GM19463 (cell line): Measurements from ENCODE around the gene PGBD5.

Experiments used
- ATAC-seq: cut with Tn5 transposase; IDR thresholded peaks from one replicate; pipeline ENCODE4 v1.9.1; 2021; ENCODE audit warnings: mild to moderate bottlenecking, moderate library complexity; ENCODE audit not compliant: unreplicated experiment

Gene PGBD5

DNA sequence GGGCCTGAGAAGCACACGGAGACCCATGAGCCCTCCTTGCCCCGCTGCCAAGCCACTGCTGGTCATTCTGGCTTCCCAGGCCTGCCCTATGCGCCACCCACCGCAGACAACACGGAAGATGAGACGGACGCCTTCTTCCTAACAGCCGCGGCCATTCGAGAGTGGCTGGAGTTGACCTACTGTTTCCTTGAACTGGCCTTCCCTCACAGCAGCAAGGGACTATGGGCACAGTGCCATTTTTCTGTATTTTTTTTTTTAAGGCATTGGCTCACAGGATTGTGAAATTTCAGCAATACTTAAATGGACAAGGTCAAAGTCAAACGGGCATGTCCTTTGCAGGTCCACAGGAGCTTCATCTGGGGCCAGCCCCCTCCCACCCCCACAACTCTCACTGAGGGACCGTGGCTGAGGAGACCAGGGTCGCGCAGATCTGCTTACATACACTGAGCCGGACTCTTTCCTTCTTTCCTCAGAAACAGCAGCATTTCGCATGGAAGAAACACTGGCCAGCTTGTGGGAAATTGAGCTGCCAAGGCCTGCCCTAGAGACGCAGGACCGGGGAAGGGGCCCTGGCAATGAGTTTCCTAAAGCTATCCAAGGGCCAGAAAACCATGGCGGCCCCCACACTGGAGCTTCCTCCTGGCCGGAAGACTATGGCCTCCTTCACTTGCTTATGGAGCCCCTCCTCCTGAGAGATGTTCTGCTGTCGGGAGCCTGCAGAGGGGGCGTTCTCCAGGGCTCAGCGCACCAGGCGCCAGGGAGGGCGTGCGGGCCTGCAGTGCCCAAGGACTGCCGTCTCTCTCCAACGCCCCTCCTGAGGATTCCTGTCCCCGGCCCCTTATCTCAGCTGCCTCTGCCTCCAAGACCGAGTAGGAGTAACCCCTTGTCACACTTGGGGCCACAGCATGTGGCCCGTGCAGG, 98.9 kb downstream of the PGBD5 start:
- no peak for ATAC-seq

GRCh38 chr1:230323686-230324085, 102.4 kb downstream of the PGBD5 start:
- no peak for ATAC-seq

- ATAC-seq = no peak
Measured at GRCh38 chr1:230322967-230323547, 103.1 kb downstream of the PGBD5 start.

- no peak for ATAC-seq
Measured at GRCh38 chr1:230322421-230322756, 103.7 kb downstream of the PGBD5 start.

GRCh38 chr1:230321741-230322420, 104.3 kb downstream of the PGBD5 start:
- ATAC-seq = no peak

DNA sequence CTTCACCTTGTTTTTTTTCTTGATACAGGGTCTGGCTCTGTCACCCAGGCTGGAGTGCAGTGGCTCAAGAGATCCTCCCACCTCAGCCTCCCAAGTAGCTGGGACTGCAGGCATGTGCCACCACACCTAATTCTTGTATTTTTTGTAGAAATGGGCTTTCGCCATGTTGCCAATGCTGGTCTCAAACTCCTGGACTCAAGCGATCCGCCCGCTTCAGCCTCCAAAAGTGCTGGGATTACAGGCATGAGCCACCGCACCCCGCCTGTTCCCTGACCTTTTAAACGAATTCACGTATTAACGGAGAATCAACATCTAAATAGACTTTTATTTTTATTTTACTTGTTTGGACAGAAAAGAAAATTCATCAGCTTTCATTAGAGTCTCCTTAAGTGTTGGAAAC, 104.8 kb downstream of the PGBD5 start:
- no peak for ATAC-seq

- no peak for ATAC-seq
Measured at GRCh38 chr1:230320804-230321203, 105.3 kb downstream of the PGBD5 start.

- no peak for ATAC-seq
Measured at GRCh38 chr1:230319014-230319747, 107.0 kb downstream of the PGBD5 start.

DNA sequence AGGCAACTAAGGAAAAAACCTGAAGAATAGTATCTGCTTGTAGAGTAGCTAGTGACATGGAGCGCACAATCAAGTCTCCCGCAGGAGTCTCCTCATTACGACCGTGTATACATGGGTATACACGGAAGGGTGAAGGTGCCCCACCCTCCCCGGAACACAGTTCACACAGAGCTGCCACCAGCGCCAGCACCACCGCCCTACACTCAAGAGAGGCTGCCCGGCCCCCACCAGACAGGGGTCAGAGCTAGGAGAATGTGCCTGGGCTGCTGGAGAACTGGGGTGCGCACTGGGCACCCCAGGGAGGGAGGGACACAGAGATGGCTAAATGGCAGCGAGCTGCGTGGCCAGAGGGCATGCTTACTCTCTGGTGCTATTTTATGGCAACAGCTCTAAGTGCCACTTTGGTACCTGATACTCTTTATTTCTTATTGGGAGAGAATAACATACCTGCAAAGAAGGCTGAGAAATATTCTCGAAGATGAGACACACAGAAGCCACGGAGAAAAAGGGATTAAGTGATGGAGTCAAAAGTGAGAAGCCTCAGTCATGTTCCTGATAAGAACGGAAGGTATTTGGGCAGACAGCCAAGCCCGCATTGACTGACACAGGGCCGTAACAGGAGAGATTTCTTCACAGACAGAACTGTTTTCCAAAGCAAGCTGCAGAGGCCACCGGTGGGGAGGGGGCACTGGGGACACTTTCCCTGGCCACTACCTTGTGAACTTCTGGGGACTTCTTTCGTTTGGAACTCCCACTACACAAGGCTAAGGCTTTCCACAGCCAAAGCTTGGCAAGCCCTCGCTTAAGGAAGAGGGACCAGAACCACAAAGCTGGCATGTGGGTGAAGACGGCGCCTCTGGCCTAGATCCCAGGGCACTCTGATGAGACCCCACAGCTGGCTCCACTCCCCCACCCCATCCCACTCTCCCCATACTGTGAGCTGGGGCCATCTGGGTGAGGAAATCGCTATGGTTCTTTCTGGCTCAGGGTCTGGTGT, 108.0 kb downstream of the PGBD5 start:
- no peak for ATAC-seq

- ATAC-seq = no peak
Measured at GRCh38 chr1:230316864-230317745, 109.0 kb downstream of the PGBD5 start.

- ATAC-seq = no peak
Measured at GRCh38 chr1:230315099-230315498, 111.0 kb downstream of the PGBD5 start.

- ATAC-seq = no peak
Measured at GRCh38 chr1:230314142-230314470, 112.0 kb downstream of the PGBD5 start.

DNA sequence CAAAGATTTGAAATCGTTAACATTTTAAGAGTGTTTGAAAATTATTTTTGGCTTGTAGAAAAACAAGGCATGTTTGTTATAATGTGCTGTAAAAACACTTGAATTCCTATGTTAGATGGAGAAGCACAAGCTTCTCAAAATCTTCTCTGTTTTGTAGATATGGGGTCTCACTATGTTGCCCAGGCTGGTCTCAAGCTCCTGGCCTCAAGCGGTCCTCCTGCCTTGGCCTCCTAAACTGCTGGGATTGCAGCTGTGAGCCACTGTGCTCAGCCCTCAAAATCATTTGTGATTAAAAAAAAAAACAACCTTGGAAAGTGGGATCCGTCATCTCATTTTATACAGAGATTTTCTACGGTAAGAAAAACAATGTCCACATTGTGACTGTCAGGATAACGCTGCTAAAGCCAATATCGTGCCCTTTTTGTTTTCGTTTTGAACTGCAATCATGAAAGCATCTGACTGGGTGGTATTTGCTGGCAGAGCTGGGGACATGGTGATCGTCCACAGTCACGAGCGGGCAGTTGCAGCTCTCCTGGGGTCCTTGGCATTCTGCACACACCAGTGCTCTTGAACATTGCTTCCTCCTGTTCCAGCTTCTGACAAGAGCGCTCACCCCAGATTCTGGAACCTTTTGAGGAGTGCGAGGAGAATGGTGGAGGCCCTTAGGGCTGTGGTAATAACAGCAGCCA, 112.5 kb downstream of the PGBD5 start:
- no peak for ATAC-seq

DNA sequence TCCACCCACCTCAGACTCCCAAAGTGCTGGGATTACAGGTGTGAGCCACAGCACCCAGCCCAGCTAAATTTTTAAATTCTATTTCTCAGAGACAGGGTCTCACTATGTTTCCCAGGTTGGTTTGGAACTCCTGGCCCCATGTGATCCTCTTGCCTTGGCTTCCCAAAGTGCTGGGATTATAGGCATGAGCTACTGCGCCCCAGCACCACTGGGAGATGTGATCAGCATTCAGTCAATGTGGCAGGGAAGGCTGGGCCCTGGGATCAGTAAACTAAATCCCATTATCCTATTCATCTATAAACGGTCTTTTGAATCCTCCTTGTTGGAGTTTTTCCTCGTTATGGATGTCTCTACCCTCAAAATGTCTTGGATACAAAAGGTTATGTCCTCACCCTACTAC, 113.5 kb downstream of the PGBD5 start:
- no peak for ATAC-seq

- ATAC-seq = no peak
Measured at GRCh38 chr1:230310381-230311163, 115.6 kb downstream of the PGBD5 start.

DNA sequence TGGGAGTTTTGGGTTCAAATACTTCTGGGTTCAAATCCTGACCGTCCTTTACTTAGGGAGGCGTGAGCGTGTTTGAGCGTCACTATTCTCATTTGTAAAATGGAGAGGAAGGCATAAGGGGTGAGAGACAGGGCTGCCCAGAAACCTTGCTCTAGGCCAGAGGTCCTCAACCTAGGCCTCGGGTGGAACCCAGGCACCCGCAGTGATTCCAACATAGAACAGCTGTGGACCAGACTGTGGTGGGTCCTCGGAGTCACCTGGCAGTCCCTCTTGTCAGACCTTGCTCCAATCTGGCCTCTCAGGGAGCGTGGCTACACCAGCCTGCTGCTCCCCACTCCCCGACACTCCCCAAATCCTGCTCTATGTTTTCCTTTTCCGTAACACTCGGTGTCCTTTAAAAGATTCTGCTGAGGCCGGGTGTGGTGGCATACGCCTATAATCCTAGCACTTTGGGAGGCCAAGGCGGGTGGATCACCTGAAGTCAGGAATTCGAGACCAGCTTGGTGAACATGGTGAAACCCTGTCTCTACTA, 116.4 kb downstream of the PGBD5 start:
- ATAC-seq = no peak

DNA sequence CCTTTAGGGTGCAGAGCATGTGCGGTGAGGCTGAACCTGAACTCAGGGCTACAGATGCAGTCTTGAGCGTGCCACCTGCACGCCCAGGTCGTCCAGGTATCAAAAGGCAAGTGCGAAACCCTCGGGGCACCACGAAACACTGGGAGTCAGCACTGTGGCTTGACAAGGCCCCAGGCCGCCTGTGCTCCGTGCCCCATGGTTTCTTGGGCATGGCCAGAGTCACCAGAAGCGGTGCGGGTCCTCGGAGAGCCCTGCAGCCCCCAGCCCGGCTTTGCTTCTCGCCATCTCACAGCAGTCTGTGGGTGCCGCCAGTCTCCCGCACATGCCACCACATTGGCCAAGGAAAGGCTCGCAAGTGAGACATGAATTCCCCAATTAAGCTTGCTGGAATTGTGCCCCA, 117.3 kb downstream of the PGBD5 start:
- ATAC-seq = no peak

DNA sequence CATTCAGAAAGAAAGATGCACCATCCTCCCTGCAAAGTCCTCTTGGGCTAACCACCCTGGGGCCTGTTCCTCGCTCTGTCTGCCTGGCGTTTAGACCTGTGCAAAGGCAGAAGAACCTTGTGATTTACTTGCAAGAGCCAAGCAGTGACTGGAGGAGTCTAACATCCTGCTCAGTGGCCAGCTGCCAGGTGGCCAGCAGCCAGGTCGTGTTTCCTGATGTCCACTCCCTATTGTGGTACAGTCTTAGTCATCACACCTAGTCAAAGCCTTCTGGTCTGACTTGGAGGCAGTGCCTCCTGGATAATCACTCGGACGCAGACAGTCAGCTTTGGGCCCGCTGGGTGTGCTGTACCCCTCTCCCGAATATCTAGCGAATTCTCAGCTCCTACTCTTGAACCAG, 118.1 kb downstream of the PGBD5 start:
- no peak for ATAC-seq
